GM23248 (cell line): ENCODE measurements around the gene RPS6KC1. TPM values are rescaled to one million over a fixed set of nuclear protein-coding genes. Genes with fewer than 3 reads are reported as not detected.

Experiments
- DNase-seq: peaks from one replicate; pipeline ENCODE4 v3.0.0-alpha.2; 2015
- H2AFZ ChIP-seq: fragments of 200-600 bp; sonication (generic); 2 replicates; pipeline ENCODE4 v1.6.1; 2016; ENCODE audit warnings: antibody characterized with exemption
- H3F3A ChIP-seq: fragments of 200-600 bp; sonication (generic); 2 replicates; pipeline ENCODE4 v1.6.1; 2016; ENCODE audit warnings: mild to moderate bottlenecking, antibody characterized with exemption, mixed run types; ENCODE audit not compliant: insufficient read depth
- H3K27ac ChIP-seq: fragments of 200-600 bp; sonication (generic); 2 replicates; pipeline ENCODE4 v1.5.1; 2016; ENCODE audit warnings: mild to moderate bottlenecking
- H3K27me3 ChIP-seq: fragments of 200-600 bp; sonication (generic); replicated peaks from 2 replicates; pipeline ENCODE4 v1.6.1; 2016; ENCODE audit warnings: mild to moderate bottlenecking; ENCODE audit not compliant: insufficient read depth
- H3K36me3 ChIP-seq: fragments of 200-600 bp; sonication (generic); 2 replicates; pipeline ENCODE4 v1.6.1; 2016; ENCODE audit warnings: low read depth, mild to moderate bottlenecking
- H3K4me1 ChIP-seq: fragments of 200-600 bp; sonication (generic); 2 replicates; pipeline ENCODE4 v1.6.1; 2016; ENCODE audit warnings: mild to moderate bottlenecking; ENCODE audit not compliant: insufficient read depth
- H3K4me2 ChIP-seq: fragments of 200-600 bp; sonication (generic); one replicate; pipeline ENCODE4 v1.6.1; 2016; ENCODE audit warnings: mild to moderate bottlenecking; ENCODE audit not compliant: unreplicated experiment
- H3K4me3 ChIP-seq: fragments of 200-600 bp; sonication (generic); 2 replicates; pipeline ENCODE4 v1.5.1; 2016; ENCODE audit warnings: mild to moderate bottlenecking
- H3K79me2 ChIP-seq: fragments of 200-600 bp; sonication (generic); 2 replicates; pipeline ENCODE4 v1.6.1; 2016; ENCODE audit warnings: mild to moderate bottlenecking; ENCODE audit not compliant: insufficient read depth
- H3K9ac ChIP-seq: fragments of 200-600 bp; sonication (generic); 2 replicates; pipeline ENCODE4 v1.6.1; 2016; ENCODE audit warnings: mild to moderate bottlenecking
- H3K9me2 ChIP-seq: fragments of 200-600 bp; sonication (generic); 2 replicates; pipeline ENCODE4 v1.6.1; 2016; ENCODE audit warnings: mixed run types, mild to moderate bottlenecking, moderate library complexity; ENCODE audit not compliant: insufficient read depth
- H3K9me3 ChIP-seq: fragments of 200-600 bp; sonication (generic); one replicate; pipeline ENCODE4 v1.6.1; 2017; ENCODE audit warnings: low read depth
- H4K20me1 ChIP-seq: fragments of 200-600 bp; sonication (generic); 2 replicates; pipeline ENCODE4 v1.6.0; 2016; ENCODE audit not compliant: insufficient read depth
- EZH2 ChIP-seq: fragments of 200-600 bp; sonication (generic); IDR thresholded peaks from 2 replicates; pipeline ENCODE4 v1.6.1; 2018; ENCODE audit warnings: antibody characterized with exemption, mild to moderate bottlenecking; ENCODE audit not compliant: insufficient read depth, poor library complexity, severe bottlenecking
- EZH2phosphoT487 ChIP-seq: fragments of 200-600 bp; sonication (generic); IDR thresholded peaks from 2 replicates; pipeline ENCODE4 v1.6.1; 2018; ENCODE audit warnings: antibody characterized with exemption, moderate library complexity, mild to moderate bottlenecking, low read depth; ENCODE audit not compliant: insufficient read depth
- WGBS, 2 experiments: methylation state at CpG; one replicate each; pipeline ENCODE4 v1.1.6; 2015 to 2017; ENCODE audit warnings: low lambda C conversion rate in 2 of 2, low coverage in 1 of 2; ENCODE audit errors: missing lambda C conversion rate in 2 of 2; 5-methylcytosine and 5-hydroxymethylcytosine counted together
- in situ Hi-C: fragments of 300-500 bp; cut with MboI; formaldehyde crosslinking; loops from 2 replicates; pipeline ENCODE4 v1.15.0; 2020
- polyA plus RNA-seq: library from polyadenylated mRNA; unstranded; fragments of >200 nt; fragmentation: Nextera tagmentation; extraction: Ambion mirVana; gene quantifications from 2 replicates; pipeline ENCODE4 v1.2.1, GENCODE V29; 2016
- total RNA-seq: library from RNA; depleted of rRNA; stranded (reverse); fragments of >200 nt; shearing (Covaris generic); gene quantifications from 2 replicates; pipeline ENCODE4 v1.2.3, GENCODE V29; 2014

RPS6KC1 gene
- total and polyA plus RNA-seq, 2 experiments from 2014 or later = 16.4 to 16.8 TPM

- H3K4me3 ChIP-seq = no peak overlapping the region
- peak overlapping the region; percentile 31; the same call in 1 of the 2 replicates for H3K27ac ChIP-seq
- DNase-seq = peak; percentile 58
These were observed 111.3 kb downstream of the RPS6KC1 start for GRCh38 chr1:213162338-213162737.

DNA sequence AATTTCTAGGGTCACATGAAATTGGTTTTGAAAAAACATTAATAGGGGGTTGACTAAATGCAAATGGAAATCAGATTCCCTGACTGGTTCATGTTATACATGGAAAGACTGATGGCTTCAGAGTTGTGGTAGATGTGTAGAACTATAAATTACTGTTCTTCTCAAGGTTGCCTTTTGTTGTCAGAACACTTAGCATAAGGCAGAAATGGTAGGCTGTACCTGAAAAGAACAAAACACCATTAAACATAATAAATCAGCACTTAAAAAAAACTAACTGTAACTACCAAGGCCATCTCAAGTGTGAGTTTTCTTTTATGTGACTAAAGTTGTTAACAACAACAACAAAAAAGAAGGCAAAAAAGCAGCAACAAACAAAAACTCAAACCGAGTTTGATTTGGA is 111.8 kb downstream of the RPS6KC1 start:
- peaks cover 24% of the 10 kb centered on the region for H3K79me2 ChIP-seq
- peaks cover 13% of the 10 kb centered on the region; the same call in 1 of the 2 replicates for H3K4me1 ChIP-seq
- peaks cover 22% of the 10 kb centered on the region; the same call in 1 of the 2 replicates for H3F3A ChIP-seq
- TF ChIP-seq EZH2phosphoT487 (no peak), EZH2 (no peak)
- H3K4me3 ChIP-seq = no peak overlapping the region
- H3K4me2 ChIP-seq = peak overlapping the region; percentile 17
- H4K20me1 ChIP-seq = no peaks in the 10 kb centered on the region
- DNase-seq = no peak
- no peak overlapping the region for H2AFZ ChIP-seq
- H3K27me3 ChIP-seq = no peaks in the 10 kb centered on the region
- H3K36me3 ChIP-seq = 0 out of 2 replicates have a peak, but pooled peaks cover 6% of the 10 kb centered on the region
- in situ Hi-C loops = no loop called here
- H3K9me3 ChIP-seq = no peaks in the 10 kb centered on the region
- WGBS, 2 experiments = 39 to 52% methylated on average over 1 of the region's 1 CpG
- H3K9me2 ChIP-seq = no peaks in the 10 kb centered on the region
- no peak overlapping the region for H3K9ac ChIP-seq
- peak overlapping the region; percentile 31 for H3K27ac ChIP-seq

More at GRCh38 chr1:213162338-213162737, 111.3 kb downstream of the RPS6KC1 start:
- H3K36me3 ChIP-seq = 0 out of 2 replicates have a peak, but pooled peaks cover 6% of the 10 kb centered on the region
- no peak overlapping the region for H2AFZ ChIP-seq
- H3K4me2 ChIP-seq = peak overlapping the region; percentile 17
- TF ChIP-seq EZH2 (no peak), EZH2phosphoT487 (no peak)
- 29 to 40% methylated on average over 2 of the region's 2 CpGs for WGBS, 2 experiments
- in situ Hi-C loops = no loop called here
- peaks cover 22% of the 10 kb centered on the region; the same call in 1 of the 2 replicates for H3F3A ChIP-seq
- no peak overlapping the region for H3K9ac ChIP-seq
- H4K20me1 ChIP-seq = no peaks in the 10 kb centered on the region
- H3K27me3 ChIP-seq = no peaks in the 10 kb centered on the region
- peaks cover 26% of the 10 kb centered on the region for H3K79me2 ChIP-seq
- no peaks in the 10 kb centered on the region for H3K9me3 ChIP-seq
- H3K4me1 ChIP-seq = peaks cover 13% of the 10 kb centered on the region; the same call in 1 of the 2 replicates
- H3K9me2 ChIP-seq = no peaks in the 10 kb centered on the region

- no peak overlapping the region for H2AFZ ChIP-seq
- H3K4me1 ChIP-seq = peaks cover 13% of the 10 kb centered on the region; the same call in 1 of the 2 replicates
- H3K4me3 ChIP-seq = no peak overlapping the region
- H3K27ac ChIP-seq = peak overlapping the region; percentile 31
- no peaks in the 10 kb centered on the region for H3K27me3 ChIP-seq
- peaks cover 22% of the 10 kb centered on the region; the same call in 1 of the 2 replicates for H3F3A ChIP-seq
- 47 to 50% methylated on average over 3 of the region's 3 CpGs for WGBS, 2 experiments
- peak overlapping the region; percentile 17 for H3K4me2 ChIP-seq
- peaks cover 24% of the 10 kb centered on the region for H3K79me2 ChIP-seq
- no peak for TF ChIP-seq EZH2
- TF ChIP-seq EZH2phosphoT487 = no peak
- H3K9me3 ChIP-seq = no peaks in the 10 kb centered on the region
- H4K20me1 ChIP-seq = no peaks in the 10 kb centered on the region
- in situ Hi-C loops = no loop called here
- H3K36me3 ChIP-seq = peaks cover 2% of the 10 kb centered on the region; the same call in 1 of the 2 replicates
- H3K9ac ChIP-seq = no peak overlapping the region
- peak; percentile 49 for DNase-seq
- no peaks in the 10 kb centered on the region for H3K9me2 ChIP-seq
These were observed 112.3 kb downstream of the RPS6KC1 start for GRCh38 chr1:213163278-213163711.

DNA sequence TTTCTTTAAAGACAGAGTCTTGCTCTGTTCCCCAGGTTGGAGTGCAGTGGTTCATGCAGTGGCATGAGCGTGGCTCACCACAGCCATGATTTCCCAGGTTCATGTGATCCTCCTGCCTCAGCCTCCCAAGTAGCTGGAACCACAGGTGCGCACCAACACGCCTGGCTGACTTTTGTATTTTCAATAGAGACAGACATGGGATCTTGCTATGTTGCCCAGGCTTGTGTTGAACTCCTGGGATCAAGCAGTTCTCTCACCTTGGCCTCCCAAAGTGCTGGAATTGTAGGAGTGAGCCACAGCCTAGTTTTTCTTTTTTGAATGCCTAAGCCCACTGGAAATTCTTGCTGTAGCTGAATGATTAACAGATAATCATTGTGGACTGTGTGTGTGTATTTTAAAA is 113.5 kb downstream of the RPS6KC1 start:
- no peaks in the 10 kb centered on the region for H3K27me3 ChIP-seq
- no peak for DNase-seq
- no peak overlapping the region for H3K27ac ChIP-seq
- no peaks in the 10 kb centered on the region for H4K20me1 ChIP-seq
- no peak for TF ChIP-seq EZH2phosphoT487
- no peak for TF ChIP-seq EZH2
- H3F3A ChIP-seq = peaks cover 22% of the 10 kb centered on the region; the same call in 1 of the 2 replicates
- peaks cover 20% of the 10 kb centered on the region for H3K79me2 ChIP-seq
- WGBS, 2 experiments = 95 to 98% methylated on average over 3 of the region's 3 CpGs
- H3K4me3 ChIP-seq = no peak overlapping the region
- H3K36me3 ChIP-seq = no peaks in the 10 kb centered on the region; the same call in 1 of the 2 replicates
- peaks cover 13% of the 10 kb centered on the region; the same call in 1 of the 2 replicates for H3K4me1 ChIP-seq
- H3K4me2 ChIP-seq = no peak overlapping the region
- no peak overlapping the region for H2AFZ ChIP-seq
- no peaks in the 10 kb centered on the region for H3K9me3 ChIP-seq
- no peak overlapping the region for H3K9ac ChIP-seq
- H3K9me2 ChIP-seq = no peaks in the 10 kb centered on the region
- in situ Hi-C loops = no loop called here
